T-helper 1 cell treated with Interleukin-12 subunit alpha and Interleukin-12 subunit beta and Interleukin-4 antibody, amounts not matched to agents 30 μg/mL and 1 μg/mL, for 36 hours (primary cell): ENCODE measurements around the gene UST.
"Not testable (repeated sequence)": the region's sequence is repeated elsewhere in the genome, so short reads cannot be mapped to it uniquely, and the experiment has no call there.

ENCODE experiments used
- H3K27ac Mint-ChIP-seq: one replicate; pipeline ENCODE4 v1.8.0; 2021; ENCODE audit warnings: mild to moderate bottlenecking, mixed read lengths
- H3K27me3 Mint-ChIP-seq: one replicate; pipeline ENCODE4 v1.8.0; 2021; ENCODE audit warnings: low read depth, mixed read lengths
- H3K36me3 Mint-ChIP-seq: one replicate; pipeline ENCODE4 v1.8.0; 2021; ENCODE audit warnings: low read depth, mixed read lengths
- H3K4me1 Mint-ChIP-seq: one replicate; pipeline ENCODE4 v1.8.0; 2021; ENCODE audit warnings: low read depth, mixed read lengths
- H3K4me3 Mint-ChIP-seq: one replicate; pipeline ENCODE4 v1.8.0; 2021; ENCODE audit warnings: mild to moderate bottlenecking, moderate library complexity, mixed read lengths
- H3K9me3 Mint-ChIP-seq: one replicate; pipeline ENCODE4 v1.8.0; 2021; ENCODE audit warnings: mixed read lengths

Gene UST

GRCh38 chr6:149094156-149094555 lies 347.3 kb downstream of the UST start:
- H3K4me1 Mint-ChIP-seq: peaks cover 64% of the 10 kb centered on the region
- peaks cover 35% of the 10 kb centered on the region for H3K36me3 Mint-ChIP-seq
- H3K4me3 Mint-ChIP-seq: peak overlapping the region; percentile 70
- peak overlapping the region; percentile 96 for H3K27ac Mint-ChIP-seq
- no peaks in the 10 kb centered on the region for H3K27me3 Mint-ChIP-seq
- peaks cover 20% of the 10 kb centered on the region for H3K9me3 Mint-ChIP-seq

- peak overlapping the region; percentile 96 for H3K27ac Mint-ChIP-seq
- H3K27me3 Mint-ChIP-seq: no peaks in the 10 kb centered on the region
- peaks cover 33% of the 10 kb centered on the region for H3K36me3 Mint-ChIP-seq
- H3K4me3 Mint-ChIP-seq: peak overlapping the region; percentile 70
- peaks cover 26% of the 10 kb centered on the region for H3K9me3 Mint-ChIP-seq
- peaks cover 59% of the 10 kb centered on the region for H3K4me1 Mint-ChIP-seq
Observed at GRCh38 chr6:149094934-149095351, 348.1 kb downstream of the UST start.

- Mint-ChIP-seq H3K4me1 (peaks cover 50% of the 10 kb centered on the region), H3K4me3 (peak overlapping the region; percentile 27), H3K9me3 (peaks cover 34% of the 10 kb centered on the region), H3K27ac (peak overlapping the region; percentile 96), H3K27me3 (no peaks in the 10 kb centered on the region), H3K36me3 (peaks cover 33% of the 10 kb centered on the region)
Observed at GRCh38 chr6:149095842-149096241, 349.0 kb downstream of the UST start.

GRCh38 chr6:149097794-149098193 lies 351.0 kb downstream of the UST start:
- peak overlapping the region; percentile 82 for H3K27ac Mint-ChIP-seq
- peaks cover 48% of the 10 kb centered on the region for H3K36me3 Mint-ChIP-seq
- H3K27me3 Mint-ChIP-seq: no peaks in the 10 kb centered on the region
- peaks cover 51% of the 10 kb centered on the region for H3K9me3 Mint-ChIP-seq
- H3K4me3 Mint-ChIP-seq: peak overlapping the region; percentile 0
- peaks cover 51% of the 10 kb centered on the region for H3K4me1 Mint-ChIP-seq

GRCh38 chr6:149098700-149099276 lies 352.0 kb downstream of the UST start:
- H3K4me3 Mint-ChIP-seq: no peak overlapping the region
- H3K27ac Mint-ChIP-seq: no peak overlapping the region
- H3K36me3 Mint-ChIP-seq: peaks cover 53% of the 10 kb centered on the region
- peaks cover 58% of the 10 kb centered on the region for H3K9me3 Mint-ChIP-seq
- no peaks in the 10 kb centered on the region for H3K27me3 Mint-ChIP-seq
- H3K4me1 Mint-ChIP-seq: peaks cover 48% of the 10 kb centered on the region

GRCh38 chr6:149102324-149102723 lies 355.5 kb downstream of the UST start:
- no peak overlapping the region for H3K27ac Mint-ChIP-seq
- H3K4me3 Mint-ChIP-seq: no peak overlapping the region
- no peaks in the 10 kb centered on the region for H3K27me3 Mint-ChIP-seq
- peaks cover 60% of the 10 kb centered on the region for H3K36me3 Mint-ChIP-seq
- H3K4me1 Mint-ChIP-seq: peaks cover 24% of the 10 kb centered on the region
- peaks cover 62% of the 10 kb centered on the region for H3K9me3 Mint-ChIP-seq

- not testable (repeated sequence) for H3K4me3 Mint-ChIP-seq, H3K27me3 Mint-ChIP-seq, H3K27ac Mint-ChIP-seq
- H3K36me3 Mint-ChIP-seq: peaks cover 54% of the 10 kb centered on the region
- H3K9me3 Mint-ChIP-seq: peaks cover 46% of the 10 kb centered on the region
- H3K4me1 Mint-ChIP-seq: peaks cover 27% of the 10 kb centered on the region
Observed at GRCh38 chr6:149103950-149104349, 357.1 kb downstream of the UST start.

- H3K27me3 Mint-ChIP-seq: no peaks in the 10 kb centered on the region
- peaks cover 49% of the 10 kb centered on the region for H3K4me1 Mint-ChIP-seq
- no peak overlapping the region for H3K27ac Mint-ChIP-seq
- no peak overlapping the region for H3K4me3 Mint-ChIP-seq
- H3K9me3 Mint-ChIP-seq: peaks cover 22% of the 10 kb centered on the region
- H3K36me3 Mint-ChIP-seq: peaks cover 52% of the 10 kb centered on the region
Observed at GRCh38 chr6:149107520-149107919, 360.7 kb downstream of the UST start.

GRCh38 chr6:149108038-149108748 lies 361.4 kb downstream of the UST start:
- H3K4me1 Mint-ChIP-seq: peaks cover 50% of the 10 kb centered on the region
- no peaks in the 10 kb centered on the region for H3K27me3 Mint-ChIP-seq
- H3K36me3 Mint-ChIP-seq: peaks cover 52% of the 10 kb centered on the region
- H3K9me3 Mint-ChIP-seq: peaks cover 22% of the 10 kb centered on the region
- H3K4me3 Mint-ChIP-seq: no peak overlapping the region
- H3K27ac Mint-ChIP-seq: no peak overlapping the region

GRCh38 chr6:149108749-149109100 lies 361.9 kb downstream of the UST start:
- H3K27ac Mint-ChIP-seq: peak overlapping the region; percentile 71
- H3K4me3 Mint-ChIP-seq: no peak overlapping the region
- peaks cover 20% of the 10 kb centered on the region for H3K9me3 Mint-ChIP-seq
- H3K36me3 Mint-ChIP-seq: peaks cover 53% of the 10 kb centered on the region
- no peaks in the 10 kb centered on the region for H3K27me3 Mint-ChIP-seq
- peaks cover 51% of the 10 kb centered on the region for H3K4me1 Mint-ChIP-seq

- peaks cover 20% of the 10 kb centered on the region for H3K9me3 Mint-ChIP-seq
- no peaks in the 10 kb centered on the region for H3K27me3 Mint-ChIP-seq
- H3K4me1 Mint-ChIP-seq: peaks cover 56% of the 10 kb centered on the region
- no peak overlapping the region for H3K27ac Mint-ChIP-seq
- H3K36me3 Mint-ChIP-seq: peaks cover 59% of the 10 kb centered on the region
- no peak overlapping the region for H3K4me3 Mint-ChIP-seq
Observed at GRCh38 chr6:149109397-149110070, 362.7 kb downstream of the UST start.

GRCh38 chr6:149111556-149112115 lies 364.8 kb downstream of the UST start:
- Mint-ChIP-seq H3K4me3 (no peak overlapping the region), H3K9me3 (peaks cover 14% of the 10 kb centered on the region), H3K36me3 (peaks cover 58% of the 10 kb centered on the region), H3K27ac (peak overlapping the region; percentile 62), H3K4me1 (peaks cover 67% of the 10 kb centered on the region), H3K27me3 (no peaks in the 10 kb centered on the region)

GRCh38 chr6:149112976-149113375 lies 366.1 kb downstream of the UST start:
- Mint-ChIP-seq H3K36me3 (peaks cover 61% of the 10 kb centered on the region), H3K27ac (peak overlapping the region; percentile 83), H3K4me1 (peaks cover 74% of the 10 kb centered on the region), H3K4me3 (no peak overlapping the region), H3K9me3 (peaks cover 18% of the 10 kb centered on the region), H3K27me3 (no peaks in the 10 kb centered on the region)

- H3K4me3 Mint-ChIP-seq: no peak overlapping the region
- peaks cover 18% of the 10 kb centered on the region for H3K9me3 Mint-ChIP-seq
- peaks cover 73% of the 10 kb centered on the region for H3K4me1 Mint-ChIP-seq
- no peaks in the 10 kb centered on the region for H3K27me3 Mint-ChIP-seq
- peak overlapping the region; percentile 43 for H3K27ac Mint-ChIP-seq
- H3K36me3 Mint-ChIP-seq: peaks cover 55% of the 10 kb centered on the region
Observed at GRCh38 chr6:149114167-149114566, 367.3 kb downstream of the UST start.
